Endothelial cell of umbilical vein (primary cell): Measurements from ENCODE around the gene NDFIP1. TPM values are rescaled to one million over a fixed set of nuclear protein-coding genes. Genes with fewer than 3 reads are reported as not detected.

Experiments
- BruUV-seq: library from RNA; stranded (reverse); fragments of 400-500 nt; replicated peaks from 2 replicates; lab custom pipeline; 2021; lab: Mats Ljungman, UMichigan
- CTCF ChIA-PET: fragments of 300-600, 350-600 bp; sonication (Branson Sonifier 250); formaldehyde crosslinking; loops from one replicate; lab custom pipeline; 2021; ENCODE audit warnings: antibody characterized with exemption, inconsistent platforms; lab: Charles Lee
- POLR2A ChIA-PET: fragments of 300-600, 350-600 bp; sonication (Branson Sonifier 250); formaldehyde crosslinking; loops from one replicate; lab custom pipeline; 2021; ENCODE audit warnings: antibody characterized with exemption, inconsistent platforms; lab: Charles Lee
- DNase-seq: peaks from one replicate; pipeline ENCODE4 v3.0.0-alpha.2; 2011; ENCODE audit warnings: low read depth, low spot score
- FAIRE-seq: peaks from 2 replicates; lab custom pipeline; 2011; peaks lifted over from hg19 to GRCh38; lab: Jason Lieb, UNC
- H2AFZ ChIP-seq: 2 replicates; pipeline ENCODE4 v1.6.0; 2012; ENCODE audit warnings: low read depth, low read length, control low read depth, inconsistent platforms
- H3K27ac ChIP-seq: 2 replicates; pipeline ENCODE4 v1.5.1; 2011; ENCODE audit warnings: low read depth, mild to moderate bottlenecking, control low read depth, low read length, moderate library complexity; ENCODE audit not compliant: insufficient read depth
- H3K27me3 ChIP-seq, 2 experiments: 2 replicates each; pipeline versions ENCODE4 v1.6.0 to v1.6.1; 2011; ENCODE audit warnings: low read length in 2 of 2, mixed read lengths in 1 of 2; ENCODE audit not compliant: control insufficient read depth in 2 of 2, insufficient read depth in 2 of 2
- H3K36me3 ChIP-seq, 2 experiments: 2 replicates in 1 of 2; 3 replicates in 1 of 2; pipeline ENCODE4 v1.5.1; 2011; ENCODE audit warnings: low read length in 2 of 2, mild to moderate bottlenecking in 1 of 2, moderate library complexity in 1 of 2; ENCODE audit not compliant: control insufficient read depth in 2 of 2, insufficient read depth in 2 of 2; ENCODE audit errors: extremely low read depth in 1 of 2
- H3K4me1 ChIP-seq: 3 replicates; pipeline ENCODE4 v1.5.1; 2011; ENCODE audit warnings: mild to moderate bottlenecking, low read length; ENCODE audit not compliant: control insufficient read depth, insufficient read depth; ENCODE audit errors: extremely low read depth
- H3K4me2 ChIP-seq: 2 replicates; pipeline ENCODE4 v1.6.1; 2011; ENCODE audit warnings: low read length, control low read depth, mixed read lengths; ENCODE audit not compliant: insufficient read depth
- H3K4me3 ChIP-seq, 3 experiments: fragments of 200-600 bp in 1 of 3; sonication (generic), shearing (Covaris generic) in 1 of 3; replicated peaks in 1 of 3; 2 replicates each; pipeline ENCODE4 v1.5.1; 2011 to 2016; ENCODE audit warnings: control low read depth in 3 of 3, low read length in 3 of 3, mild to moderate bottlenecking in 2 of 3, inconsistent platforms in 1 of 3, low read depth in 1 of 3, moderate library complexity in 1 of 3; ENCODE audit not compliant: insufficient read depth in 1 of 3
- H3K79me2 ChIP-seq: 2 replicates; pipeline ENCODE4 v1.6.0; 2012; ENCODE audit warnings: low read length, inconsistent platforms; ENCODE audit not compliant: control insufficient read depth, insufficient read depth
- H3K9ac ChIP-seq: replicated peaks from 2 replicates; pipeline ENCODE3; 2011; ENCODE audit warnings: low read length, control low read depth; ENCODE audit not compliant: insufficient read depth; ENCODE audit errors: extremely low read depth
- H3K9me1 ChIP-seq: replicated peaks from 3 replicates; pipeline ENCODE4 v1.6.0; 2011; ENCODE audit warnings: mild to moderate bottlenecking, low read length; ENCODE audit not compliant: control insufficient read depth, insufficient read depth; ENCODE audit errors: extremely low read depth
- H3K9me3 ChIP-seq: replicated peaks from 2 replicates; pipeline ENCODE4 v1.5.1; 2012; ENCODE audit warnings: low read length, inconsistent platforms; ENCODE audit not compliant: control insufficient read depth, insufficient read depth
- H4K20me1 ChIP-seq: replicated peaks from 2 replicates; pipeline ENCODE3; 2011; ENCODE audit warnings: mild to moderate bottlenecking, low read length; ENCODE audit not compliant: control insufficient read depth, insufficient read depth; ENCODE audit errors: extremely low read depth
- EZH2 ChIP-seq: IDR thresholded peaks from 2 replicates; pipeline ENCODE4 v1.6.1; 2012; ENCODE audit warnings: borderline replicate concordance, low read depth, mild to moderate bottlenecking, moderate library complexity, low read length, inconsistent platforms; ENCODE audit not compliant: severe bottlenecking
- GATA2 ChIP-seq: IDR thresholded peaks from 2 replicates; pipeline ENCODE4 v1.7.0; 2011; ENCODE audit warnings: low read depth, mild to moderate bottlenecking, moderate library complexity, mixed read lengths, low read length; ENCODE audit not compliant: insufficient read length, insufficient read depth
- JUN ChIP-seq: IDR thresholded peaks from 2 replicates; pipeline ENCODE4 v1.6.1; 2011; ENCODE audit warnings: borderline replicate concordance, low read depth; ENCODE audit not compliant: insufficient read length, insufficient read depth
- MYC ChIP-seq: IDR thresholded peaks from one replicate; pipeline ENCODE4 v1.6.1; 2011; ENCODE audit warnings: mild to moderate bottlenecking, low read depth, low read length
- dilution Hi-C: fragments of 300-500 bp; cut with MboI; formaldehyde crosslinking; loops from one replicate; pipeline ENCODE4 v1.15.0; 2019; ENCODE audit warnings: low sequenced_read_pairs; ENCODE audit not compliant: extremely low pct_ligation_motif_present
- intact Hi-C: fragments of 100-400 bp; cut with micrococcal nuclease; formaldehyde crosslinking; loops from one replicate; pipeline ENCODE4 v1.10.0; 2022
- polyA plus RNA-seq, 4 experiments: library from polyadenylated mRNA; depleted of rRNA in 3 of 4; stranded (reverse) in 3 of 4; unstranded in 1 of 4; fragments of >200 nt; gene quantifications; 2 replicates each; pipeline versions ENCODE4 v1.2.1 to v1.2.3, GENCODE V29; 2011 to 2012; ENCODE audit warnings: missing spikeins in 1 of 4
- total RNA-seq: library from RNA; stranded (reverse); gene quantifications from 2 replicates; pipeline ENCODE4 v1.2.3, GENCODE V29; 2021
- TF ChIP-seq, protein P1 (sequence below), 2 donors: IDR thresholded peaks; 1 replicate in 1 of 2; 2 replicates in 1 of 2; pipeline ENCODE4 v1.5.1; 2011; ENCODE audit warnings: low read length in 2 of 2, mild to moderate bottlenecking in 2 of 2, moderate library complexity in 2 of 2, control low read depth in 1 of 2, inconsistent platforms in 1 of 2, low read depth in 1 of 2; ENCODE audit not compliant: insufficient read depth in 1 of 2; ENCODE audit errors: extremely low read depth in 1 of 2

The NDFIP1 gene
- total and polyA plus RNA-seq, 2 donors (not counting 3 experiments of a cell fraction or from before 2014, with no cell fraction given) = 12.3 to 42.6 TPM

GRCh38 chr5:142059304-142059940 is 49.2 kb upstream of the NDFIP1 start:
- H3K4me2 ChIP-seq = no peak overlapping the region
- H3K36me3 ChIP-seq = no peaks in the 10 kb centered on the region
- intact Hi-C loops = no loop called here
- H3K9me1 ChIP-seq = no peaks in the 10 kb centered on the region
- no peak overlapping the region for H3K9ac ChIP-seq
- no peaks in the 10 kb centered on the region for H3K79me2 ChIP-seq
- no peak for TF ChIP-seq EZH2
- no peak for TF ChIP-seq JUN
- TF ChIP-seq GATA2 = no peak
- TF ChIP-seq, protein P1, sequence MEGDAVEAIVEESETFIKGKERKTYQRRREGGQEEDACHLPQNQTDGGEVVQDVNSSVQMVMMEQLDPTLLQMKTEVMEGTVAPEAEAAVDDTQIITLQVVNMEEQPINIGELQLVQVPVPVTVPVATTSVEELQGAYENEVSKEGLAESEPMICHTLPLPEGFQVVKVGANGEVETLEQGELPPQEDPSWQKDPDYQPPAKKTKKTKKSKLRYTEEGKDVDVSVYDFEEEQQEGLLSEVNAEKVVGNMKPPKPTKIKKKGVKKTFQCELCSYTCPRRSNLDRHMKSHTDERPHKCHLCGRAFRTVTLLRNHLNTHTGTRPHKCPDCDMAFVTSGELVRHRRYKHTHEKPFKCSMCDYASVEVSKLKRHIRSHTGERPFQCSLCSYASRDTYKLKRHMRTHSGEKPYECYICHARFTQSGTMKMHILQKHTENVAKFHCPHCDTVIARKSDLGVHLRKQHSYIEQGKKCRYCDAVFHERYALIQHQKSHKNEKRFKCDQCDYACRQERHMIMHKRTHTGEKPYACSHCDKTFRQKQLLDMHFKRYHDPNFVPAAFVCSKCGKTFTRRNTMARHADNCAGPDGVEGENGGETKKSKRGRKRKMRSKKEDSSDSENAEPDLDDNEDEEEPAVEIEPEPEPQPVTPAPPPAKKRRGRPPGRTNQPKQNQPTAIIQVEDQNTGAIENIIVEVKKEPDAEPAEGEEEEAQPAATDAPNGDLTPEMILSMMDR (IDR thresholded peaks at IDR 0.05; ENCODE audit: extremely low read depth in 1 of 2, insufficient read depth in 1 of 2, low read depth in 1 of 2, low read length in 2 of 2) = no peak
- no peak for TF ChIP-seq MYC
- no peak for DNase-seq
- no peaks in the 10 kb centered on the region for H3K9me3 ChIP-seq
- H4K20me1 ChIP-seq = no peaks in the 10 kb centered on the region
- peaks cover 9% of the 10 kb centered on the region for H3K4me1 ChIP-seq
- ChIA-PET CTCF (interaction anchor here (0.8 to 1.5 kb wide), 3 partner anchors 31 to 48 kb away, joined by 3 to 5 read pairs (median 3); no protein-coding TSS in a partner anchor), POLR2A (no interaction called here)
- FAIRE-seq = no peak
- no peak overlapping the region for H3K27ac ChIP-seq
- dilution Hi-C loops = no loop called here
- no peak overlapping the region for H3K4me3 ChIP-seq
- H2AFZ ChIP-seq = no peak overlapping the region
- no TSS peak for BruUV-seq
- H3K27me3 ChIP-seq = no peaks in the 10 kb centered on the region
